Neuronal stem cell (in vitro differentiated cells): ENCODE results near the gene IDUA.

Experiments used
- DNase-seq: peaks from one replicate; pipeline ENCODE4 v3.0.0-alpha.2; 2013; ENCODE audit warnings: low spot score
- H2AFZ ChIP-seq: one replicate; pipeline ENCODE4 v1.6.1; 2013; ENCODE audit warnings: mild to moderate bottlenecking, low read length, inconsistent platforms
- H2AK5ac ChIP-seq: 2 replicates; pipeline ENCODE4 v1.6.1; 2013; ENCODE audit warnings: low read depth, mild to moderate bottlenecking, inconsistent platforms, low read length, moderate library complexity, mixed read lengths
- H2BK120ac ChIP-seq: 2 replicates; pipeline ENCODE4 v1.6.1; 2013; ENCODE audit warnings: low read depth, mild to moderate bottlenecking, inconsistent platforms, low read length, moderate library complexity, mixed read lengths
- H2BK12ac ChIP-seq: one replicate; pipeline ENCODE4 v1.6.1; 2013; ENCODE audit warnings: low read length, inconsistent platforms
- H2BK15ac ChIP-seq: 2 replicates; pipeline ENCODE4 v1.6.1; 2013; ENCODE audit warnings: mild to moderate bottlenecking, low read length, inconsistent platforms, mixed read lengths
- H2BK5ac ChIP-seq: one replicate; pipeline ENCODE4 v1.6.1; 2013; ENCODE audit warnings: inconsistent platforms, mild to moderate bottlenecking, low read length, moderate library complexity
- H3K14ac ChIP-seq: one replicate; pipeline ENCODE4 v1.6.1; 2013; ENCODE audit warnings: low read length, inconsistent platforms
- H3K18ac ChIP-seq: 2 replicates; pipeline ENCODE4 v1.6.1; 2013; ENCODE audit warnings: low read length, inconsistent platforms
- H3K23ac ChIP-seq: 2 replicates; pipeline ENCODE4 v1.6.1; 2013; ENCODE audit warnings: low read depth, mild to moderate bottlenecking, mixed read lengths, low read length, inconsistent platforms; ENCODE audit not compliant: poor library complexity
- H3K27ac ChIP-seq: replicated peaks from 3 replicates; pipeline ENCODE4 v1.5.1; 2013; ENCODE audit warnings: low read length, inconsistent platforms
- H3K27me3 ChIP-seq, 3 experiments: 2 replicates each; pipeline ENCODE4 v1.6.1; 2013; ENCODE audit warnings: low read length in 3 of 3, mild to moderate bottlenecking in 2 of 3, inconsistent platforms in 1 of 3, low read depth in 1 of 3, mixed read lengths in 1 of 3, moderate library complexity in 1 of 3; ENCODE audit not compliant: control insufficient read depth in 3 of 3, insufficient read depth in 3 of 3
- H3K36me3 ChIP-seq, 2 donors: replicated peaks in 1 of 2; 2 replicates each; pipeline ENCODE4 v1.6.1; 2013; ENCODE audit warnings: low read length in 2 of 2; ENCODE audit not compliant: control insufficient read depth in 2 of 2, insufficient read depth in 2 of 2
- H3K4ac ChIP-seq: 2 replicates; pipeline ENCODE4 v1.6.1; 2013; ENCODE audit warnings: inconsistent platforms, mild to moderate bottlenecking, low read length, moderate library complexity
- H3K4me1 ChIP-seq, 2 donors: 1 replicate in 1 of 2; 2 replicates in 1 of 2; pipeline ENCODE4 v1.6.1; 2013; ENCODE audit warnings: low read length in 2 of 2, low read depth in 1 of 2; ENCODE audit not compliant: control insufficient read depth in 2 of 2, insufficient read depth in 1 of 2
- H3K4me2 ChIP-seq: one replicate; pipeline ENCODE4 v1.6.1; 2013; ENCODE audit warnings: mild to moderate bottlenecking, low read length, inconsistent platforms; ENCODE audit not compliant: insufficient read depth, poor library complexity, severe bottlenecking
- H3K4me3 ChIP-seq, 2 donors: 2 replicates each; pipeline ENCODE4 v1.5.1; 2013; ENCODE audit warnings: low read length in 2 of 2, mild to moderate bottlenecking in 2 of 2, inconsistent platforms in 1 of 2, moderate library complexity in 1 of 2
- H3K79me1 ChIP-seq: one replicate; pipeline ENCODE4 v1.6.1; 2013; ENCODE audit warnings: low read depth, mild to moderate bottlenecking, inconsistent platforms, low read length, moderate library complexity
- H3K9ac ChIP-seq: one replicate; pipeline ENCODE4 v1.6.1; 2013; ENCODE audit warnings: mild to moderate bottlenecking, low read depth, low read length, inconsistent platforms; ENCODE audit not compliant: poor library complexity
- H3K9me3 ChIP-seq, 2 donors: replicated peaks in 1 of 2; 2 replicates each; pipeline versions ENCODE3 to v1.6.1; 2013; ENCODE audit warnings: low read length in 2 of 2, mild to moderate bottlenecking in 2 of 2, inconsistent platforms in 1 of 2, low read depth in 1 of 2, mixed read lengths in 1 of 2, moderate library complexity in 1 of 2; ENCODE audit not compliant: control insufficient read depth in 2 of 2, insufficient read depth in 1 of 2
- H4K8ac ChIP-seq: one replicate; pipeline ENCODE4 v1.6.1; 2013; ENCODE audit warnings: low read depth, mild to moderate bottlenecking, inconsistent platforms, low read length, moderate library complexity
- H4K91ac ChIP-seq: one replicate; pipeline ENCODE4 v1.6.1; 2013; ENCODE audit warnings: low read length, low read depth, mild to moderate bottlenecking, inconsistent platforms; ENCODE audit not compliant: poor library complexity
- WGBS, 2 donors: extraction: QIAGEN DNeasy Blood & Tissue Kit; methylation state at CpG; one replicate each; pipeline ENCODE4 v1.1.7; 2013; ENCODE audit warnings: missing lambda C conversion rate in 2 of 2, mixed read lengths in 1 of 2; ENCODE audit not compliant: insufficient read length in 2 of 2, insufficient replicate concordance in 1 of 2; ENCODE audit errors: extremely low coverage in 2 of 2; 5-methylcytosine and 5-hydroxymethylcytosine counted together

Gene IDUA

GRCh38 chr4:988726-989721 is 2.2 kb downstream of the IDUA start:
- Histone ChIP-seq H2AK5ac (peak overlapping the region; percentile 10), H3K36me3 (peaks cover 0 to 1% of the 10 kb centered on the region in 2 donors), H3K27me3 (peaks cover 0 to 40% (median 4%) of the 10 kb centered on the region in 3 experiments), H3K4me2 (no peak overlapping the region), H3K4me1 (peaks cover 3 to 19% of the 10 kb centered on the region in 2 donors), H4K8ac (peak overlapping the region; percentile 43), H3K27ac (no peak overlapping the region), H3K9me3 (no peaks in the 10 kb centered on the region), H3K79me1 (peaks cover 8% of the 10 kb centered on the region), H4K91ac (no peak overlapping the region), H2BK120ac (no peak overlapping the region), H3K9ac (peak overlapping the region; percentile 4), H2BK15ac (peak overlapping the region; percentile 26), H3K18ac (no peak overlapping the region), H3K23ac (peak overlapping the region; percentile 91), H2BK12ac (no peak overlapping the region), H2AFZ (no peak overlapping the region), H2BK5ac (no peak overlapping the region), H3K14ac (no peak overlapping the region), H3K4me3 (no peak overlapping the region), H3K4ac (no peak overlapping the region)
- DNase-seq: no peak
- WGBS, 2 donors: no CpG with 5 or more reads among the region's 69 CpGs

GRCh38 chr4:989722-990471 is 3.1 kb downstream of the IDUA start:
- no CpG with 5 or more reads among the region's 58 CpGs for WGBS, 2 donors
- no peak for DNase-seq

GRCh38 chr4:990746-991367 is 4.0 kb downstream of the IDUA start:
- Histone ChIP-seq H3K9me3 (no peaks in the 10 kb centered on the region), H4K8ac (peak overlapping the region; percentile 17), H2AK5ac (no peak overlapping the region), H2AFZ (no peak overlapping the region), H3K4me1 (peaks cover 3 to 17% of the 10 kb centered on the region in 2 donors), H3K27ac (no peak overlapping the region), H3K27me3 (peaks cover 0 to 29% (median 5%) of the 10 kb centered on the region in 3 experiments), H4K91ac (no peak overlapping the region), H3K79me1 (peaks cover 8% of the 10 kb centered on the region), H3K4me2 (no peak overlapping the region), H3K4me3 (no peak overlapping the region), H3K9ac (no peak overlapping the region), H3K36me3 (peaks cover 0 to 1% of the 10 kb centered on the region in 2 donors), H3K14ac (peak overlapping the region; percentile 82), H3K23ac (peak overlapping the region; percentile 65), H2BK15ac (no peak overlapping the region), H2BK12ac (no peak overlapping the region), H2BK5ac (no peak overlapping the region), H3K18ac (no peak overlapping the region), H2BK120ac (no peak overlapping the region), H3K4ac (peak overlapping the region; percentile 53)
- WGBS, 2 donors: no CpG with 5 or more reads among the region's 26 CpGs
- no peak for DNase-seq

More at GRCh38 chr4:989722-990471, 3.1 kb downstream of the IDUA start:
- no peak overlapping the region for H2BK15ac ChIP-seq
- H3K14ac ChIP-seq: no peak overlapping the region
- no peak overlapping the region for H2BK120ac ChIP-seq
- H3K9me3 ChIP-seq: no peaks in the 10 kb centered on the region
- peaks cover 0 to 1% of the 10 kb centered on the region in 2 donors for H3K36me3 ChIP-seq
- no peak overlapping the region for H3K4me3 ChIP-seq
- H3K4ac ChIP-seq: no peak overlapping the region
- no peak overlapping the region for H2BK12ac ChIP-seq
- no peak overlapping the region for H3K27ac ChIP-seq
- no peak overlapping the region for H4K8ac ChIP-seq
- H2AK5ac ChIP-seq: no peak overlapping the region
- H4K91ac ChIP-seq: no peak overlapping the region
- peaks cover 3 to 19% of the 10 kb centered on the region in 2 donors for H3K4me1 ChIP-seq
- no peak overlapping the region for H3K4me2 ChIP-seq
- H3K79me1 ChIP-seq: peaks cover 8% of the 10 kb centered on the region
- no peak overlapping the region for H3K18ac ChIP-seq
- H3K23ac ChIP-seq: peak overlapping the region; percentile 91
- no peak overlapping the region for H2AFZ ChIP-seq
- H3K27me3 ChIP-seq: peaks cover 0 to 32% (median 4%) of the 10 kb centered on the region in 3 experiments
- H2BK5ac ChIP-seq: no peak overlapping the region
- no peak overlapping the region for H3K9ac ChIP-seq
